H1 (cell line): ENCODE measurements around the gene NDRG2.

ENCODE experiments used
- CBX8 ChIP-seq: fragments of 300-800, 300-1000 bp; sonication (generic); IDR thresholded peaks from 2 replicates; pipeline ENCODE4 v1.7.1; 2016; ENCODE audit warnings: low read depth, low read length, borderline replicate concordance
- EZH2 ChIP-seq: fragments of 200-600 bp; sonication (generic); IDR thresholded peaks from 2 replicates; pipeline ENCODE4 v1.7.1; 2012; ENCODE audit warnings: low read depth, mild to moderate bottlenecking, moderate library complexity, low read length, inconsistent platforms; ENCODE audit not compliant: severe bottlenecking
- GABPA ChIP-seq: IDR thresholded peaks from 2 replicates; pipeline ENCODE4 v1.6.1; 2011; ENCODE audit warnings: mild to moderate bottlenecking, low read length, moderate library complexity, borderline replicate concordance; ENCODE audit not compliant: insufficient read depth
- KDM1A ChIP-seq: fragments of 200-600, 300-600 bp; sonication (generic); IDR thresholded peaks from 2 replicates; pipeline ENCODE4 v1.7.1; 2016; ENCODE audit warnings: mild to moderate bottlenecking, low read length, borderline replicate concordance
- KDM5A ChIP-seq: fragments of 200-600 bp; IDR thresholded peaks from 2 replicates; pipeline ENCODE4 v1.7.1; 2012; ENCODE audit warnings: mild to moderate bottlenecking, low read length, inconsistent platforms, mixed read lengths
- POLR2AphosphoS5 ChIP-seq: IDR thresholded peaks from 2 replicates; pipeline ENCODE4 v1.6.1; 2011; ENCODE audit warnings: low read depth, low read length
- RAD21 ChIP-seq, 2 experiments: IDR thresholded peaks in 1 of 2; conservative IDR thresholded peaks in 1 of 2; 2 replicates each; pipeline ENCODE4 v1.6.1; 2011; ENCODE audit warnings: low read depth in 2 of 2, low read length in 2 of 2, improper control_type of control experiment in 1 of 2, inconsistent platforms in 1 of 2, mild to moderate bottlenecking in 1 of 2, moderate library complexity in 1 of 2
- SIN3A ChIP-seq, 2 experiments: IDR thresholded peaks in 1 of 2; conservative IDR thresholded peaks in 1 of 2; 2 replicates each; pipeline ENCODE4 v1.6.1; 2011 to 2012; ENCODE audit warnings: low read length in 2 of 2, improper control_type of control experiment in 1 of 2, low read depth in 1 of 2, mild to moderate bottlenecking in 1 of 2
- TAF7 ChIP-seq: optimal IDR thresholded peaks from 2 replicates; pipeline ENCODE3; 2011; ENCODE audit warnings: low read depth, mild to moderate bottlenecking, inconsistent platforms, low read length, moderate library complexity, borderline replicate concordance
- YY1 ChIP-seq: IDR thresholded peaks from 2 replicates; pipeline ENCODE4 v1.6.1; 2011; ENCODE audit warnings: low read depth, mild to moderate bottlenecking, low read length
- TF ChIP-seq, protein P1 (sequence below), 3 experiments: IDR thresholded peaks; 1 replicate in 2 of 3; 2 replicates in 1 of 3; pipeline versions ENCODE4 v1.5.1 to v1.6.1; 2011; ENCODE audit warnings: low read length in 3 of 3, mild to moderate bottlenecking in 3 of 3, inconsistent platforms in 2 of 3, low read depth in 1 of 3, moderate library complexity in 1 of 3; ENCODE audit not compliant: insufficient read depth in 1 of 3; ENCODE audit errors: control extremely low read depth in 1 of 3
- TF ChIP-seq, protein P2 (sequence below): IDR thresholded peaks from 2 replicates; pipeline ENCODE4 v1.6.1; 2012; ENCODE audit warnings: inconsistent platforms

DNA sequence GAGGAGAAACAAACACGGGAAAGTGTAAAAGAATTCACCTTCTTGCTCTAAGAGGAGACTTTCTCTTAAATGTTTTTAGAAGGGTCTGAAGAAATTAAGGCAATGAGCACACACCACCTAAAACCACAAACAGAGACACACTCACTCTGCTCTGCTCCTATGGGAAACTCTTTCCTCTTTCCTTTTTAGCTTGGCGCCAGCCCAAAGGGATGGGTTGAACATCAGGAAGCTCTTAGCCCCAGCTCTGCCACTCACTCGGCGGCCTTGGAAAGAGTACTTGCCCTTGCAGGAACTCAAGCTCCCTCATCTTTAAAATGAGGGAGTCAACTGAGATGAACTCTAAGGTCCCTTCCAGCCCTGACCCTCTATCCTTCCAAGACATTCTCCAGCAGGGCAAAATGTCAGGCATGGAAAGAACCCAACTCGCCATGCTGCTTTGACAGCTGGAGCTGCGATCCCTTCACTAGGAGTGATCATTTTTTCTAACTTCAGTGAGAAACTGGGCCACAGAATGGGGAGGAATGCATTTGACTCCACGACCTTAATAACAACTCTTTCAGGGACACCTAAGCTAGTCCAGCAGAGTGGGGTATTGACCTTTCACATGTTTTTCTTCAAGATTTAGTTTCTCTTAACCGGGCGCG is 31.8 kb upstream of the NDRG2 start:
- TF ChIP-seq, protein P1, sequence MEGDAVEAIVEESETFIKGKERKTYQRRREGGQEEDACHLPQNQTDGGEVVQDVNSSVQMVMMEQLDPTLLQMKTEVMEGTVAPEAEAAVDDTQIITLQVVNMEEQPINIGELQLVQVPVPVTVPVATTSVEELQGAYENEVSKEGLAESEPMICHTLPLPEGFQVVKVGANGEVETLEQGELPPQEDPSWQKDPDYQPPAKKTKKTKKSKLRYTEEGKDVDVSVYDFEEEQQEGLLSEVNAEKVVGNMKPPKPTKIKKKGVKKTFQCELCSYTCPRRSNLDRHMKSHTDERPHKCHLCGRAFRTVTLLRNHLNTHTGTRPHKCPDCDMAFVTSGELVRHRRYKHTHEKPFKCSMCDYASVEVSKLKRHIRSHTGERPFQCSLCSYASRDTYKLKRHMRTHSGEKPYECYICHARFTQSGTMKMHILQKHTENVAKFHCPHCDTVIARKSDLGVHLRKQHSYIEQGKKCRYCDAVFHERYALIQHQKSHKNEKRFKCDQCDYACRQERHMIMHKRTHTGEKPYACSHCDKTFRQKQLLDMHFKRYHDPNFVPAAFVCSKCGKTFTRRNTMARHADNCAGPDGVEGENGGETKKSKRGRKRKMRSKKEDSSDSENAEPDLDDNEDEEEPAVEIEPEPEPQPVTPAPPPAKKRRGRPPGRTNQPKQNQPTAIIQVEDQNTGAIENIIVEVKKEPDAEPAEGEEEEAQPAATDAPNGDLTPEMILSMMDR (IDR thresholded peaks at IDR 0.05; ENCODE audit: control extremely low read depth in 1 of 3, insufficient read depth in 1 of 3, low read depth in 1 of 3, low read length in 3 of 3): no peak
- TF ChIP-seq KDM1A (no peak), SIN3A (conservative IDR thresholded peaks at IDR 0.05 in 1 of 2, IDR thresholded peaks at IDR 0.05 in 1 of 2; ENCODE audit: low read depth in 1 of 2, low read length in 2 of 2) (no peak), GABPA (no peak), POLR2AphosphoS5 (no peak), RAD21 (IDR thresholded peaks at IDR 0.05 in 1 of 2, conservative IDR thresholded peaks at IDR 0.05 in 1 of 2; ENCODE audit: low read depth in 2 of 2, low read length in 2 of 2) (no peak), EZH2 (no peak), CBX8 (no peak), TAF7 (no peak), YY1 (no peak), KDM5A (no peak)
- TF ChIP-seq, protein P2, sequence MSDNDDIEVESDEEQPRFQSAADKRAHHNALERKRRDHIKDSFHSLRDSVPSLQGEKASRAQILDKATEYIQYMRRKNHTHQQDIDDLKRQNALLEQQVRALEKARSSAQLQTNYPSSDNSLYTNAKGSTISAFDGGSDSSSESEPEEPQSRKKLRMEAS: no peak
